Measurements from ENCODE around the gene PODXL2.
"Not testable (repeated sequence)": the region's sequence is repeated elsewhere in the genome, so short reads cannot be mapped to it uniquely, and the experiment has no call there.

PODXL2 gene

DNA sequence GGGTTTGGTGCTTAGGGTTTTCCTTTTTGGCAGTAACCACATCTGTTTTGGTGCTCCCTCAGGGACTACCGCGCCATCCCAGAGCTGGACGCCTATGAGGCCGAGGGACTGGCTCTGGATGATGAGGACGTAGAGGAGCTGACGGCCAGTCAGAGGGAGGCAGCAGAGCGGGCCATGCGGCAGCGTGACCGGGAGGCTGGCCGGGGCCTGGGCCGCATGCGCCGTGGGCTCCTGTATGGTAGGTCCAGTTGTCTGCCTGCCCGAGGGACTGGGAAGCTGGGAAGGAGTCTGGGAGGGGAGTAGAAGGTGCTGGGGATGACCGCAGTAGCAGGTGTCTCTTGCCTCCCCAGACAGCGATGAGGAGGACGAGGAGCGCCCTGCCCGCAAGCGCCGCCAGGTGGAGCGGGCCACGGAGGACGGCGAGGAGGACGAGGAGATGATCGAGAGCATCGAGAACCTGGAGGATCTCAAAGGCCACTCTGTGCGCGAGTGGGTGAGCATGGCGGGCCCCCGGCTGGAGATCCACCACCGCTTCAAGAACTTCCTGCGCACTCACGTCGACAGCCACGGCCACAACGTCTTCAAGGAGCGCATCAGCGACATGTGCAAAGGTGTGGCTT, 24.3 kb upstream of the PODXL2 start:
- H3K36me3 ChIP-seq (ENCODE audit: control insufficient read depth, insufficient read depth, low read length): no peaks in the 10 kb centered on the region
- no peak overlapping the region for H2AFZ ChIP-seq
- no peak overlapping the region for H3K4me3 ChIP-seq (ENCODE audit: low read depth, low read length)
- H3K27me3 ChIP-seq (ENCODE audit: control insufficient read depth, insufficient read depth, low read length): no peaks in the 10 kb centered on the region
- no peaks in the 10 kb centered on the region for H3K9me3 ChIP-seq (ENCODE audit: control insufficient read depth, low read length)
- H3K9ac ChIP-seq: no peak overlapping the region
- no peak overlapping the region for H3K4me2 ChIP-seq (ENCODE audit: low read length)
- no peaks in the 10 kb centered on the region for H3K79me2 ChIP-seq
- H3K27ac ChIP-seq: no peak overlapping the region
- no peaks in the 10 kb centered on the region for H3K4me1 ChIP-seq
- TF ChIP-seq CTCF (IDR thresholded peaks at IDR 0.05): no peak

- not testable (repeated sequence) for H3K4me2 ChIP-seq (ENCODE audit: low read length); H3K4me1 ChIP-seq; H3K79me2 ChIP-seq; H3K9me3 ChIP-seq (ENCODE audit: control insufficient read depth, low read length); H3K27ac ChIP-seq; H3K36me3 ChIP-seq (ENCODE audit: control insufficient read depth, insufficient read depth, low read length); H2AFZ ChIP-seq; H3K9ac ChIP-seq; H3K4me3 ChIP-seq (ENCODE audit: low read depth, low read length); H3K27me3 ChIP-seq (ENCODE audit: control insufficient read depth, insufficient read depth, low read length)
Observed at GRCh38 chr3:127605547-127605946, 23.4 kb upstream of the PODXL2 start.

GRCh38 chr3:127606086-127606805, 22.7 kb upstream of the PODXL2 start:
- no peaks in the 10 kb centered on the region for H3K27me3 ChIP-seq (ENCODE audit: control insufficient read depth, insufficient read depth, low read length)
- H2AFZ ChIP-seq: no peak overlapping the region
- H3K79me2 ChIP-seq: no peaks in the 10 kb centered on the region
- no peak overlapping the region for H3K27ac ChIP-seq
- H3K9ac ChIP-seq: no peak overlapping the region
- H3K36me3 ChIP-seq (ENCODE audit: control insufficient read depth, insufficient read depth, low read length): no peaks in the 10 kb centered on the region
- no peak overlapping the region for H3K4me3 ChIP-seq (ENCODE audit: low read depth, low read length)
- no peak overlapping the region for H3K4me2 ChIP-seq (ENCODE audit: low read length)
- TF ChIP-seq CTCF (IDR thresholded peaks at IDR 0.05): no peak
- H3K9me3 ChIP-seq (ENCODE audit: control insufficient read depth, low read length): no peaks in the 10 kb centered on the region
- H3K4me1 ChIP-seq: no peaks in the 10 kb centered on the region

DNA sequence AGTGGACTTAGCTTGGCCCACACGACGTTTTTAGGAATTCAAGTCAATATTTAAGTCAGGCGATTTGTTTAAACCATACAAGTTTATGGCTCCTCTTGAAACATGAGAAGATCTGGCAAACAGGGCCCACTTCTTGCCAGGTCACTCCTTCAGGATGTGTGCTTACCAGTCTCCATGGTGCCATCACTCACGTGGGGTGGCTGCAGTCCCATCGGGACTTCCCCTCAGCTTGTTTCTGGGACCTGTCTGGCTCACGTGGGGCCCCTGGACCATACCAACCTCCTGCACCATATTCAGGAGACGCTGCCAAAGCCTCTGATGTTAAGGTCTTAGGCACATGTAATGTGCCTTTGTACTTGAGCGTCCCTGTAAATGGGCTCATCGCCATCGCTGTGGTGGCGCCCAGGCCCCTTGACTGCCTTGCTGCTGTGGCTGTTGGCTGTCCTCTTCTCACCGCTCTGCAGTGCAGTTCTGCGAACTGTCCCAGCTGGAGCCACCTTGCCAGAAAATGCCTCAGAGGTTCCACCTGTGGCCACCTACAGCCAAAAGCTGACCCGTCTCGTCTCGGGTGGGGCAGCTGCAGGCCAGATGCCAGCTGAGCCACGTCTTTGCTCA, 21.9 kb upstream of the PODXL2 start:
- H3K9ac ChIP-seq: no peak overlapping the region
- no peak overlapping the region for H3K4me3 ChIP-seq (ENCODE audit: low read depth, low read length)
- H3K79me2 ChIP-seq: no peaks in the 10 kb centered on the region
- H3K27me3 ChIP-seq (ENCODE audit: control insufficient read depth, insufficient read depth, low read length): no peaks in the 10 kb centered on the region
- no peaks in the 10 kb centered on the region for H3K36me3 ChIP-seq (ENCODE audit: control insufficient read depth, insufficient read depth, low read length)
- no peak overlapping the region for H2AFZ ChIP-seq
- H3K4me2 ChIP-seq (ENCODE audit: low read length): no peak overlapping the region
- no peak for TF ChIP-seq CTCF (IDR thresholded peaks at IDR 0.05)
- H3K4me1 ChIP-seq: no peaks in the 10 kb centered on the region
- H3K27ac ChIP-seq: no peak overlapping the region
- H3K9me3 ChIP-seq (ENCODE audit: control insufficient read depth, low read length): no peaks in the 10 kb centered on the region

DNA sequence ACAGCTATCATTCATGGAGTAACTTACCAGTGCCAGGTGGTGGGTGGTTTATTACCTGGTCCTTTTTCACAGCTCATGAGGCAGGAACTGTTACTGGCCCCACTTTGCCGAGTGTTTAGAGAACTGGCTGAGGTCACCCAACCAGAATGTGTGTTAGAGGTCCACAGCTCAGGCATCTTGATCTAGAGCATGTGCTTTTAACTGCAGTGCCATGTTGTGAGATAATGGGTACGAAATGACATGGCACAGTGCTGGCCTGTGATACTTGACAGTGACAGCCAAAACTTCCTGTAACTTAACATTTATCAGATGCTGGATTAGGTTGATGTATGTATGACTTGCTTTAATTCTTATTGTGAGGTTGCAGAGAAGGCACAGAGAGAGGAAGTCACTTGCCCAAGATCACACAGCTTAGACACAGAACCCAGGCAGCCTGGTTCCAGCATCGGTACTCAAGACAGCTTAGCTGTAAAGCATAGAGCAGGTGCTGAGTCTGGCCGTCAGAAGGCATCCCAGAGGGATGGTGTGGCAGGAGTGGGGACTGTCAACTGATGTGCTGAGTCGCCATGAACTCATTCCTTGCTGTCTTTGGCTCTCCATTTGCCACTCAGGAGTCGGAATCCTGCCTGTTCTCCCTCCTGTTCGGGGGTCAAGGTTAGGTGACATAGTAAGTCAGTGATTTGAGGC, 21.2 kb upstream of the PODXL2 start:
- H2AFZ ChIP-seq: no peak overlapping the region
- no peak overlapping the region for H3K4me3 ChIP-seq (ENCODE audit: low read depth, low read length)
- no peaks in the 10 kb centered on the region for H3K4me1 ChIP-seq
- H3K9ac ChIP-seq: no peak overlapping the region
- H3K9me3 ChIP-seq (ENCODE audit: control insufficient read depth, low read length): no peaks in the 10 kb centered on the region
- no peaks in the 10 kb centered on the region for H3K27me3 ChIP-seq (ENCODE audit: control insufficient read depth, insufficient read depth, low read length)
- no peak for TF ChIP-seq CTCF (IDR thresholded peaks at IDR 0.05)
- H3K36me3 ChIP-seq (ENCODE audit: control insufficient read depth, insufficient read depth, low read length): no peaks in the 10 kb centered on the region
- H3K79me2 ChIP-seq: no peaks in the 10 kb centered on the region
- no peak overlapping the region for H3K4me2 ChIP-seq (ENCODE audit: low read length)
- H3K27ac ChIP-seq: no peak overlapping the region
